ENCODE measurements around the gene FMN1. TPM values are rescaled to one million over a fixed set of nuclear protein-coding genes. Genes with fewer than 3 reads are reported as not detected.

The FMN1 gene
- total and polyA plus RNA-seq, 2 of the 8 experiments (the other 6 are each of a cell fraction or from before 2014, with no cell fraction given): 0.27 to 3.7 TPM

- ChIA-PET POLR2A (ENCODE audit: partially characterized antibody) (interaction anchor here (1.1 kb wide), 1 partner anchor 9 kb away, joined by 3 read pairs; no protein-coding TSS in a partner anchor), CTCF (ENCODE audit: partially characterized antibody) (interaction anchor here (0.6 to 1.5 kb wide), 2 partner anchors 34 to 82 kb away, joined by 3 to 4 read pairs; no protein-coding TSS in a partner anchor)
- no peak overlapping the region for H3K9ac ChIP-seq (replicated peaks in 1 of 4; ENCODE audit: extremely low read depth in 1 of 4, low read depth in 3 of 4, low read length in 3 of 4)
- H3K4me3 ChIP-seq (ENCODE audit: extremely low read depth in 1 of 4, insufficient read depth in 2 of 4, low read depth in 3 of 4, low read length in 4 of 4): no peak overlapping the region
- FAIRE-seq (no peak), DNase-seq (ENCODE audit: low read depth in 1 of 2, low spot score in 2 of 2) (no peak)
- no peak overlapping the region for H2BK15ac ChIP-seq (ENCODE audit: low read length)
- H4K5ac ChIP-seq (ENCODE audit: insufficient read length, low read depth, low read length): no peak overlapping the region
- no peak overlapping the region for H4K8ac ChIP-seq (ENCODE audit: extremely low read depth, insufficient read depth, low read length)
- H3K27ac ChIP-seq (ENCODE audit: low read depth, low read length): no peak overlapping the region
- no peak overlapping the region for H2BK12ac ChIP-seq (ENCODE audit: low read depth, low read length)
- H3K23me2 ChIP-seq (ENCODE audit: low read depth, low read length): no peaks in the 10 kb centered on the region
- no peak overlapping the region for H2AK5ac ChIP-seq (ENCODE audit: low read depth, low read length)
- H3K79me1 ChIP-seq (ENCODE audit: low read depth, low read length): no peaks in the 10 kb centered on the region
- H3K14ac ChIP-seq (ENCODE audit: insufficient read length): no peak overlapping the region
- no peak overlapping the region for H4K91ac ChIP-seq (replicated peaks; ENCODE audit: insufficient read length, low read length)
- H3K27me3 ChIP-seq (replicated peaks in 1 of 4; ENCODE audit: control insufficient read depth in 3 of 4, extremely low read depth in 1 of 4, insufficient read depth in 3 of 4, low read length in 3 of 4): no peaks in the 10 kb centered on the region
- H3K4me1 ChIP-seq (replicated peaks in 1 of 4; ENCODE audit: control insufficient read depth in 3 of 4, insufficient read depth in 4 of 4, low read length in 3 of 4): no peaks in the 10 kb centered on the region
- WGBS, 2 experiments (ENCODE audit: extremely low coverage in 1 of 2, insufficient coverage in 1 of 2, insufficient read length in 1 of 2, insufficient replicate concordance in 2 of 2, low coverage in 1 of 2, low lambda C conversion rate in 2 of 2, missing lambda C conversion rate in 1 of 2): 84% methylated on average over 3 of the region's 3 CpGs; no CpG with 5 or more reads in 1 of the 2 experiments
- H3K4me2 ChIP-seq (ENCODE audit: insufficient read depth in 1 of 2, low read depth in 2 of 2, low read length in 2 of 2): no peak overlapping the region
- no peak overlapping the region for H3K56ac ChIP-seq (replicated peaks; ENCODE audit: insufficient read length, low read depth, low read length)
- H3K36me3 ChIP-seq (ENCODE audit: control insufficient read depth in 2 of 4, insufficient read depth in 4 of 4, low read length in 3 of 4): no peaks in the 10 kb centered on the region
- no peaks in the 10 kb centered on the region for H3K79me2 ChIP-seq (ENCODE audit: control insufficient read depth in 1 of 2, insufficient read depth in 2 of 2, low read length in 2 of 2)
- no peak overlapping the region for H3K18ac ChIP-seq (ENCODE audit: extremely low read depth, low read length)
- H3K23ac ChIP-seq (ENCODE audit: insufficient read length): no peak overlapping the region
- H3K9me3 ChIP-seq (ENCODE audit: insufficient read depth in 2 of 2, low read depth in 1 of 2, low read length in 1 of 2): no peaks in the 10 kb centered on the region
- H4K20me1 ChIP-seq (replicated peaks in 1 of 2; ENCODE audit: control insufficient read depth in 1 of 2, insufficient read depth in 2 of 2, low read length in 2 of 2): no peaks in the 10 kb centered on the region
- H2AFZ ChIP-seq (ENCODE audit: low read length): no peak overlapping the region
- H3K4ac ChIP-seq (replicated peaks; ENCODE audit: insufficient read length, low read depth, low read length): no peak overlapping the region
- H2BK5ac ChIP-seq (ENCODE audit: low read depth, low read length): no peak overlapping the region
- no peak overlapping the region for H2BK20ac ChIP-seq (ENCODE audit: low read length)
- H2BK120ac ChIP-seq (replicated peaks; ENCODE audit: low read depth, low read length): no peak overlapping the region
- TF ChIP-seq HDAC2 (IDR thresholded peaks at IDR 0.05; ENCODE audit: borderline replicate concordance in 1 of 2, low read depth in 2 of 2, low read length in 2 of 2) (no peak), MAFK (IDR thresholded peaks at IDR 0.05; ENCODE audit: low read depth, low read length) (no peak), FOSL1 (IDR thresholded peaks at IDR 0.05; ENCODE audit: insufficient read depth, low read depth, low read length) (no peak), RFX5 (IDR thresholded peaks at IDR 0.05; ENCODE audit: borderline replicate concordance, low read depth, low read length) (no peak), POLR2AphosphoS5 (IDR thresholded peaks at IDR 0.05; ENCODE audit: low read depth, low read length) (no peak), SP1 (IDR thresholded peaks at IDR 0.05; ENCODE audit: low read depth, low read length) (no peak), BRCA1 (IDR thresholded peaks at IDR 0.05; ENCODE audit: low read depth, low read length) (no peak), KDM5A (IDR thresholded peaks at IDR 0.05; ENCODE audit: low read length) (no peak), CEBPB (IDR thresholded peaks at IDR 0.05; ENCODE audit: low read depth, low read length) (no peak), ASH2L (IDR thresholded peaks at IDR 0.05; ENCODE audit: low read length) (no peak), TAF1 (IDR thresholded peaks at IDR 0.05; ENCODE audit: low read depth, low read length) (no peak), SIX5 (IDR thresholded peaks at IDR 0.05; ENCODE audit: low read depth, low read length) (no peak)
- TF ChIP-seq, protein P1, sequence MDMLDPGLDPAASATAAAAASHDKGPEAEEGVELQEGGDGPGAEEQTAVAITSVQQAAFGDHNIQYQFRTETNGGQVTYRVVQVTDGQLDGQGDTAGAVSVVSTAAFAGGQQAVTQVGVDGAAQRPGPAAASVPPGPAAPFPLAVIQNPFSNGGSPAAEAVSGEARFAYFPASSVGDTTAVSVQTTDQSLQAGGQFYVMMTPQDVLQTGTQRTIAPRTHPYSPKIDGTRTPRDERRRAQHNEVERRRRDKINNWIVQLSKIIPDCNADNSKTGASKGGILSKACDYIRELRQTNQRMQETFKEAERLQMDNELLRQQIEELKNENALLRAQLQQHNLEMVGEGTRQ (IDR thresholded peaks at IDR 0.05; ENCODE audit: low read length): no peak
- TF ChIP-seq, protein P2, sequence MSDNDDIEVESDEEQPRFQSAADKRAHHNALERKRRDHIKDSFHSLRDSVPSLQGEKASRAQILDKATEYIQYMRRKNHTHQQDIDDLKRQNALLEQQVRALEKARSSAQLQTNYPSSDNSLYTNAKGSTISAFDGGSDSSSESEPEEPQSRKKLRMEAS (IDR thresholded peaks at IDR 0.05): no peak
Measured at GRCh38 chr15:33099213-33099612, 95.3 kb downstream of the FMN1 start.
